Suprapubic skin (tissue), 4 donors: ENCODE data around the gene RAB10. TPM values are rescaled to one million over a fixed set of nuclear protein-coding genes. Genes with fewer than 3 reads are reported as not detected.

ENCODE experiments used
- DNase-seq, 2 donors: peaks; one replicate each; pipeline ENCODE4 v3.0.0-alpha.2; 2019; ENCODE audit warnings: low spot score in 2 of 2
- H3K27ac ChIP-seq: fragments of 200-600 bp; sonication (generic); one replicate; pipeline ENCODE4 v1.5.1; 2019
- H3K27me3 ChIP-seq: fragments of 200-600 bp; sonication (generic); one replicate; pipeline ENCODE4 v1.5.1; 2019
- H3K36me3 ChIP-seq: fragments of 200-600 bp; sonication (generic); one replicate; pipeline ENCODE4 v1.5.1; 2019
- H3K4me1 ChIP-seq: fragments of 200-600 bp; sonication (generic); one replicate; pipeline ENCODE4 v1.5.1; 2019
- H3K4me3 ChIP-seq: fragments of 200-600 bp; sonication (generic); one replicate; pipeline ENCODE4 v1.5.1; 2019; ENCODE audit warnings: mild to moderate bottlenecking
- H3K9me3 ChIP-seq: fragments of 200-600 bp; sonication (generic); one replicate; pipeline ENCODE4 v1.5.1; 2019
- EP300 ChIP-seq: sonication (generic); formaldehyde crosslinking; IDR thresholded peaks from one replicate; pipeline ENCODE4 v1.6.1; 2017; ENCODE audit warnings: antibody characterized with exemption
- POLR2A ChIP-seq, 2 donors: fragments of 450-650 bp; IDR thresholded peaks; one replicate each; pipeline ENCODE4 v1.6.1; 2017; ENCODE audit warnings: antibody characterized with exemption in 2 of 2, mild to moderate bottlenecking in 2 of 2, moderate library complexity in 2 of 2
- POLR2AphosphoS5 ChIP-seq, 3 donors: sonication (generic); formaldehyde crosslinking; IDR thresholded peaks; one replicate each; pipeline ENCODE4 v1.6.1; 2017; ENCODE audit warnings: antibody characterized with exemption in 3 of 3
- WGBS: methylation state at CpG from one replicate; pipeline ENCODE4 v1.1.5; 2018; 5-methylcytosine and 5-hydroxymethylcytosine counted together
- total RNA-seq, 4 donors: library from RNA; depleted of rRNA; stranded (reverse); fragments of >200 nt; gene quantifications; one replicate each; pipeline ENCODE4 v1.1.0, GENCODE V29; 2016
- TF ChIP-seq, protein P1 (sequence below), 2 donors: fragments of 200-600 bp in 1 of 2; fragments of 450-650 bp in 1 of 2; sonication (generic) in 1 of 2; IDR thresholded peaks; one replicate each; pipeline ENCODE4 v1.5.1; 2016 to 2019; ENCODE audit warnings: antibody characterized with exemption in 2 of 2, mild to moderate bottlenecking in 1 of 2, moderate library complexity in 1 of 2

Gene RAB10
- total RNA-seq, 4 donors from 2014 or later, result 145 to 171 (median 165) TPM

DNA sequence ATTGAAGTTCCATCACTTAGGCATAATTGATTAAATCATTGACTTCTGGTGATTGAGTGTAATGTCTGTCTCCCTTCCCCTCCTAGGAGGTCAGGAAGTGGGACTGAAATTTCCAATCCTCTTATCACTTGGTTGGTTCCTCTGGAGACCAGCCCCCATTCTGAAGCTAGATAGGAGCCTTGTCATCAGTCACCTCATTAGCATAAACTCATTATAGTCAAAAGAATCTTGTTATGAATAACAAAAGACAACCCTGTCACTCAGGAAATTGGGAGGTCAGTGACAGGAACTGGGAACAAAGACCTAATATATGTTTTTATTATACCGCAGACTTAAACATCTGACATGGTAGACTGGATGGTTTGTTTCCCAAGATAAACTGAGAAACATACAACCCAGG, 78.3 kb downstream of the RAB10 start:
- no peaks in the 10 kb centered on the region for H3K27me3 ChIP-seq
- H3K9me3 ChIP-seq, result no peaks in the 10 kb centered on the region
- peaks cover 25% of the 10 kb centered on the region for H3K36me3 ChIP-seq
- TF ChIP-seq, protein P1, sequence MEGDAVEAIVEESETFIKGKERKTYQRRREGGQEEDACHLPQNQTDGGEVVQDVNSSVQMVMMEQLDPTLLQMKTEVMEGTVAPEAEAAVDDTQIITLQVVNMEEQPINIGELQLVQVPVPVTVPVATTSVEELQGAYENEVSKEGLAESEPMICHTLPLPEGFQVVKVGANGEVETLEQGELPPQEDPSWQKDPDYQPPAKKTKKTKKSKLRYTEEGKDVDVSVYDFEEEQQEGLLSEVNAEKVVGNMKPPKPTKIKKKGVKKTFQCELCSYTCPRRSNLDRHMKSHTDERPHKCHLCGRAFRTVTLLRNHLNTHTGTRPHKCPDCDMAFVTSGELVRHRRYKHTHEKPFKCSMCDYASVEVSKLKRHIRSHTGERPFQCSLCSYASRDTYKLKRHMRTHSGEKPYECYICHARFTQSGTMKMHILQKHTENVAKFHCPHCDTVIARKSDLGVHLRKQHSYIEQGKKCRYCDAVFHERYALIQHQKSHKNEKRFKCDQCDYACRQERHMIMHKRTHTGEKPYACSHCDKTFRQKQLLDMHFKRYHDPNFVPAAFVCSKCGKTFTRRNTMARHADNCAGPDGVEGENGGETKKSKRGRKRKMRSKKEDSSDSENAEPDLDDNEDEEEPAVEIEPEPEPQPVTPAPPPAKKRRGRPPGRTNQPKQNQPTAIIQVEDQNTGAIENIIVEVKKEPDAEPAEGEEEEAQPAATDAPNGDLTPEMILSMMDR (IDR thresholded peaks at IDR 0.05), result no peak
- TF ChIP-seq POLR2AphosphoS5 (IDR thresholded peaks at IDR 0.05) (no peak), EP300 (no peak), POLR2A (IDR thresholded peaks at IDR 0.05) (no peak)
- H3K4me1 ChIP-seq, result no peaks in the 10 kb centered on the region
- 91% methylated on average over 1 of the region's 1 CpG for WGBS
- DNase-seq, result no peak
- H3K27ac ChIP-seq, result no peak overlapping the region
- no peak overlapping the region for H3K4me3 ChIP-seq

DNA sequence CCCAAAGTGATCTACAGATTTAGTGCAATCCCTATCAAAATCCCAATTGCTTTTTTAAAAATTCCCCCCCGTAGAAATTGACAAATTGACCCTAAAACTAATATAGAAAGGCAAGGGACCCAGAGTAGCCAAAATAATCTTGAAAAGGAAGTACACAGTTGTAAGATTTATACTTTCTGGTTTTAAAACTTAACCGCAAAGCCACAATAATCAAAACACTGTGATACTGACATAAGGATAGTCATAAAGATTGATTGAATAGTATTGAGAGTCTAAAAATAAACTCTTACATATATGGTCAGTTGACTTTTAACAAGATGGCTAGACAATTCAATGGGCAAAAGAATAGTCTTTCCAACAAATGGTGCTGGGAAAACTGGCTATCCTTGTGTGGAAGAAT, 80.3 kb downstream of the RAB10 start:
- DNase-seq, result no peak
- H3K27me3 ChIP-seq, result no peaks in the 10 kb centered on the region
- peaks cover 25% of the 10 kb centered on the region for H3K36me3 ChIP-seq
- TF ChIP-seq POLR2AphosphoS5 (IDR thresholded peaks at IDR 0.05) (no peak), EP300 (no peak), POLR2A (IDR thresholded peaks at IDR 0.05) (no peak)
- TF ChIP-seq, protein P1 (IDR thresholded peaks at IDR 0.05), result no peak
- no peaks in the 10 kb centered on the region for H3K4me1 ChIP-seq
- WGBS, result 89% methylated on average over 2 of the region's 2 CpGs
- H3K27ac ChIP-seq, result no peak overlapping the region
- H3K9me3 ChIP-seq, result no peaks in the 10 kb centered on the region
- no peak overlapping the region for H3K4me3 ChIP-seq

DNA sequence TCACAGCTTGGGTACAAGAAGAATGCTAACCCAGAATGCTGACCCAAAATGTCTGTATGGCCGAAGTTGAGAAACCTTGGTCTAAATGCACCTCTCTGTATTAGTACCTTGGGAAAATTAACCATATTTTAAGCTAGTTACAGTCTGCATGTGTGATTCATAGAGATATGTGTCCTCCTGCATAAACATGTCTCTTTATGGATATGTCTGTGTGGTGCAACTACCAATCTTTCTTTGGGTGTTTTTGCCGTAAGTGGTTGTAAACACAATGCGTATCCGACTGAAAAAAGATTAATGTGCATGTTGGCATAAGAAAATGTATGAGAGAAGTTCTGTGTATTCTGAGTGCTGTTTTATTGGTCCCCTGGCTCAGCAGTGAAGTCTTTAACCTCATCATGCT, 84.8 kb downstream of the RAB10 start:
- Histone ChIP-seq H3K27me3 (no peaks in the 10 kb centered on the region), H3K4me3 (no peak overlapping the region), H3K4me1 (no peaks in the 10 kb centered on the region), H3K36me3 (peaks cover 3% of the 10 kb centered on the region), H3K9me3 (no peaks in the 10 kb centered on the region), H3K27ac (no peak overlapping the region)
- 69% methylated on average over 4 of the region's 4 CpGs for WGBS
- no peak for DNase-seq
- TF ChIP-seq POLR2AphosphoS5 (IDR thresholded peaks at IDR 0.05) (no peak), EP300 (no peak), POLR2A (IDR thresholded peaks at IDR 0.05) (no peak)
- TF ChIP-seq, protein P1 (IDR thresholded peaks at IDR 0.05), result no peak

DNA sequence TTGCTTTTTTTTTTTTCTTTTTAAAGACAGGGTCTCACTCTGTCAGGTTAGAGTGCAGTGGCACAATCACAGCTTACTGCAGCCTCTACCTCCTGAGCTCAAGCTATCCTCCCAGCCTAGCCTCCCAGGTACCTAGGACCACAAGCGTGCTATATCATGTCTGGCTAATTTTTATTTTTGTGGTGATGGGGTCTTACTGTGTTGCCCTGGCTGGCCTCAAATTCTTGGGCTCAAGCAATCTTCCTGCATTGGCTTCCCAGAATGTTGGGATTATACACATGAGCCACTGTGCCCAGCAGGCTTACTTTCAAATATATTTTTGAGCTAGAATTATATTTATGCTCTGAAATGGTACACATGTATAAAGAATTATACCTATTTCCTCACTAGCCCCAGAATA, 85.6 kb downstream of the RAB10 start:
- no peaks in the 10 kb centered on the region for H3K36me3 ChIP-seq

DNA sequence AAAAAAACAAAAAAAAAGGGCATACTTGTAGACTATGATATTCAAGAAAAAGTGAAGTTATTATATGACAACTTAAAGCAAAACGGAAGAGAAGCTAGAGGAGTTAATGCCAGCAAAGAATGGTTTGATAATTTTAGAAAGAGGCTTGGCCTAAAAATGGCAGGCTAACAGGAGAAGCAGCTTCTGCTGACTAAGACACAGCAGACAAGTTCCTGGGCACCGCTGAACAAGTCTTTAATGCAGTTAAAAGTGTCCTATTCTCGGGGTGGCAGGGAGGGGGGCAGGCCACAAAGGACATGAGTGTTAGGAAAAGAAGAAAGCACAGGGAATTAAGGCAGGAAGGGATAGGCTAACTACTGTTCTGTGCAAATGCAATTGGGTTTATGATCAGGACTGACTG, 88.7 kb downstream of the RAB10 start:
- no peak for TF ChIP-seq EP300

More for the DNA sequence above, 85.6 kb downstream of the RAB10 start:
- no peak overlapping the region for H3K4me3 ChIP-seq
- H3K27ac ChIP-seq, result no peak overlapping the region
- H3K4me1 ChIP-seq, result no peaks in the 10 kb centered on the region
- 89% methylated on average over 1 of the region's 1 CpG for WGBS
- DNase-seq, result no peak
- no peaks in the 10 kb centered on the region for H3K27me3 ChIP-seq
- no peaks in the 10 kb centered on the region for H3K9me3 ChIP-seq
- TF ChIP-seq EP300 (no peak), POLR2A (IDR thresholded peaks at IDR 0.05) (no peak), POLR2AphosphoS5 (IDR thresholded peaks at IDR 0.05) (no peak)
- TF ChIP-seq, protein P1 (IDR thresholded peaks at IDR 0.05), result no peak

DNA sequence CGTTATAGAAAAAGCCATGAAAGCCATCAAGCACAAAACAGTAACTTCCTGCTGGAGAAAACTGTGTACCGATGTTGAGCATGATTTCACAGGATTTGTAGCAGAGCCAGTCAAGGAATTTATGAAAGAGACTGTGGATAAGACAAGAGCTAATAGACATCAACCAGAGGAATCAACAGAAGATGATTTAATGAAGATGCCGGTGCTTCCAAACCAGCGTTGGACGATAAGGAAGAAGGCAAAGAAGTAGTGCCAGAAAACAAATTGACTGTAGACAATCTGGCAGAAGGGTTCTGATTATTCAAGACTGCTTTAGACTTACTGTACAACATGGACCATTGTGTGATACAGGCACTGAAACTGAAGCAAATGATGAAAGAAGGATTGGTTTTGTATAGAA, 89.5 kb downstream of the RAB10 start:
- H3K9me3 ChIP-seq, result no peaks in the 10 kb centered on the region
- H3K4me1 ChIP-seq, result no peaks in the 10 kb centered on the region
- 65% methylated on average over 5 of the region's 5 CpGs for WGBS
- H3K27me3 ChIP-seq, result no peaks in the 10 kb centered on the region
- TF ChIP-seq POLR2A (IDR thresholded peaks at IDR 0.05), result no peak
- TF ChIP-seq, protein P1 (IDR thresholded peaks at IDR 0.05), result no peak
- no peak for TF ChIP-seq EP300
- no peak for TF ChIP-seq POLR2AphosphoS5 (IDR thresholded peaks at IDR 0.05)
- no peak overlapping the region for H3K4me3 ChIP-seq
- peaks cover 9% of the 10 kb centered on the region for H3K36me3 ChIP-seq
- no peak for DNase-seq
- H3K27ac ChIP-seq, result no peak overlapping the region

More for the DNA sequence above, 88.7 kb downstream of the RAB10 start:
- Histone ChIP-seq H3K4me1 (no peaks in the 10 kb centered on the region), H3K27me3 (no peaks in the 10 kb centered on the region), H3K36me3 (peaks cover under 1% of the 10 kb centered on the region), H3K27ac (no peak overlapping the region), H3K9me3 (no peaks in the 10 kb centered on the region), H3K4me3 (no peak overlapping the region)
- WGBS, result 80% methylated on average over 3 of the region's 3 CpGs
- no peak for DNase-seq
